Coronary artery (tissue), 2 donors: ENCODE data around the gene NGLY1.

Experiments
- DNase-seq: peaks from one replicate; pipeline ENCODE4 v3.0.0-alpha.2; 2017; ENCODE audit warnings: low spot score
- H3K27ac ChIP-seq, 2 donors: fragments of 200-600 bp; sonication (generic); one replicate each; pipeline ENCODE4 v1.5.1; 2016 to 2019
- H3K4me3 ChIP-seq: fragments of 200-600 bp; sonication (generic); 2 replicates; pipeline ENCODE4 v1.5.1; 2016; ENCODE audit warnings: mild to moderate bottlenecking, moderate library complexity
- CTCF ChIP-seq: fragments of 200-600 bp; sonication (generic); IDR thresholded peaks from one replicate; pipeline ENCODE4 v1.5.1; 2019; ENCODE audit warnings: antibody characterized with exemption

The NGLY1 gene

GRCh38 chr3:25692341-25692740 lies 90.9 kb downstream of the NGLY1 start:
- no peak overlapping the region for H3K27ac ChIP-seq
- no peak for DNase-seq
- no peak overlapping the region for H3K4me3 ChIP-seq
- TF ChIP-seq CTCF: no peak

- no peak for DNase-seq
- no peak for TF ChIP-seq CTCF
- Histone ChIP-seq H3K27ac (no peak overlapping the region), H3K4me3 (no peak overlapping the region)
These were observed 92.3 kb downstream of the NGLY1 start for GRCh38 chr3:25690768-25691533.

- H3K4me3 ChIP-seq: no peak overlapping the region
- TF ChIP-seq CTCF: no peak
These were observed 94.0 kb downstream of the NGLY1 start for GRCh38 chr3:25689226-25689625.

GRCh38 chr3:25687742-25688141 lies 95.5 kb downstream of the NGLY1 start:
- no peak overlapping the region for H3K4me3 ChIP-seq
- no peak overlapping the region for H3K27ac ChIP-seq
- no peak for TF ChIP-seq CTCF
- no peak for DNase-seq

More at GRCh38 chr3:25689226-25689625, 94.0 kb downstream of the NGLY1 start:
- DNase-seq: no peak
- H3K27ac ChIP-seq: no peak overlapping the region

- no peak overlapping the region for H3K4me3 ChIP-seq
- no peak for TF ChIP-seq CTCF
- H3K27ac ChIP-seq: no peak overlapping the region
- DNase-seq: no peak
These were observed 96.5 kb downstream of the NGLY1 start for GRCh38 chr3:25686766-25687165.

- DNase-seq: no peak
- H3K4me3 ChIP-seq: no peak overlapping the region
- no peak overlapping the region for H3K27ac ChIP-seq
- TF ChIP-seq CTCF: no peak
These were observed 99.4 kb downstream of the NGLY1 start for GRCh38 chr3:25683882-25684281.

- Histone ChIP-seq H3K4me3 (no peak overlapping the region), H3K27ac (no peak overlapping the region)
- DNase-seq: no peak
- TF ChIP-seq CTCF: no peak
These were observed 99.8 kb downstream of the NGLY1 start for GRCh38 chr3:25683410-25683809.
